GM12874 (cell line): ENCODE results near the gene XAB2.

Experiments used
- TF ChIP-seq, protein P1 (sequence below): IDR thresholded peaks from 2 replicates; pipeline ENCODE4 v1.5.1; 2011; ENCODE audit warnings: low read depth, mild to moderate bottlenecking, control low read depth, low read length, moderate library complexity; ENCODE audit not compliant: insufficient read depth

XAB2 gene

DNA sequence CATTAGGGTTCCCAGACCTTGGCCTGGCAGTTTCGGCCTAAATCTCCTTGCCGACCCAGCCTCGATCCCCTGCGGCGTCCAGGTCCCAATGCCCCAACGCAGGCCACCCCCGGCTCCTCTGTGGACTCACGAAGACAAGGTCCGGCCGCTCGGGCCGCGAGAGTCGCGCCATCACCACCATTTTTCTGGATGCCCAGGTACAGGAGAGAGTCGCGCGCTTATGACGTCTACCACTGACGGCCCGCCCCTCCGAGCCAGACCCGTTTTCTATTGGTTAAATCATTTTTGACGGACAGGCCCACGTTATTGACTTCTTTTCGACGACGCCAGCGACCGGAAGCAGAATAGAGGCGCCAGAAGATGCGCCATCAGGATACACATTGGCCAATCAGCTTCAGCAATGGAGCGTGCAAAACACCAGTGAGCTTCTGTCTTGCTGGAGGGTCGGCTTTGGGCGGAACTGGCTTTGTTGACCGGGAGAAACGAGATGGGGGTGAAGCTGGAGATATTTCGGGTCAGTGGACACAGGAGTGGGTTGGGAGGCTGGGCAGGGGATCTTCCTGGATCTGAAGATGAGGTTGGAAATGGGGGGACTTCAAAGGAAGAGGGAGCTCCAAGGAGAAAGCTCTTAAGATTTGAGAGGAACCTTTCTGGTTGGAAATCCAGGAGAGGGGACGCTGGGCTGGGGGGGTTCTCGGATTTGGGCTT lies at the start of gene XAB2, which contains the start of gene PET100:
XAB2 (minus strand) TSS at position 199 of the 708 bp plus-strand sequence; CDS start at position 181, 18 bp downstream.
PET100 (plus strand) TSS at position 447 of the 708 bp plus-strand sequence; CDS start at position 488, 41 bp downstream.
- TF ChIP-seq, protein P1, sequence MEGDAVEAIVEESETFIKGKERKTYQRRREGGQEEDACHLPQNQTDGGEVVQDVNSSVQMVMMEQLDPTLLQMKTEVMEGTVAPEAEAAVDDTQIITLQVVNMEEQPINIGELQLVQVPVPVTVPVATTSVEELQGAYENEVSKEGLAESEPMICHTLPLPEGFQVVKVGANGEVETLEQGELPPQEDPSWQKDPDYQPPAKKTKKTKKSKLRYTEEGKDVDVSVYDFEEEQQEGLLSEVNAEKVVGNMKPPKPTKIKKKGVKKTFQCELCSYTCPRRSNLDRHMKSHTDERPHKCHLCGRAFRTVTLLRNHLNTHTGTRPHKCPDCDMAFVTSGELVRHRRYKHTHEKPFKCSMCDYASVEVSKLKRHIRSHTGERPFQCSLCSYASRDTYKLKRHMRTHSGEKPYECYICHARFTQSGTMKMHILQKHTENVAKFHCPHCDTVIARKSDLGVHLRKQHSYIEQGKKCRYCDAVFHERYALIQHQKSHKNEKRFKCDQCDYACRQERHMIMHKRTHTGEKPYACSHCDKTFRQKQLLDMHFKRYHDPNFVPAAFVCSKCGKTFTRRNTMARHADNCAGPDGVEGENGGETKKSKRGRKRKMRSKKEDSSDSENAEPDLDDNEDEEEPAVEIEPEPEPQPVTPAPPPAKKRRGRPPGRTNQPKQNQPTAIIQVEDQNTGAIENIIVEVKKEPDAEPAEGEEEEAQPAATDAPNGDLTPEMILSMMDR = no peak

DNA sequence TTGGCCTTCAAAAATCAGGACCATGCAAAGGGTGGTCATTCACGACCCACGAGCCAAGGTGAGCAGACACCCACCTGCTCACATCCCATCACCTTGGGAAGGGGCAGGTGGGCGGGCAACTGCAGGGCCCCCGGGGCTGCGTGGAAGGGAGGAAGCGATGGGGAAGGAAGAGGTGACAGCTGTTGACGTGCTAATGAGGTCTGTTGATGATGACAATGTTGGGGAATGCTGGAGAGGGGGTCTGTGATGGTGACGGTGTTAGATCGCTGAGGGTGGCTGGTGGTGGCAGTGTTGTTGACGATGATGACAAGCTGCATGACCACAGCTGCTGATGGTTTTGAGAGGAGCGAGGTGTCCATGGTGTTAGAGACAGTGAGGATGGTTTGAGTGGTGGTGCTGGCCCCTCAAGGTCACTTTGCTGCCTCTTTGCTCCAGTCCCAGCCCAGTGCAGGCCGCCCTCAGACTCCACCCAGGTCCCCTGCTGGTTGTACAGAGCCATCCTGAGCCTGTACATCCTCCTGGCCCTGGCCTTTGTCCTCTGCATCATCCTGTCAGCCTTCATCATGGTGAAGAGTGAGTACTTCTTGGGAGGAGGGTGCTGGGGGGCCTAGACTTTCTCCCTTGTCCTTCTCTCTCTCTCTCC lies 48.4 kb upstream of the XAB2 start:
- TF ChIP-seq, protein P1 = 0 out of 2 replicates have a peak, but pooled peaks have one; percentile 10

DNA sequence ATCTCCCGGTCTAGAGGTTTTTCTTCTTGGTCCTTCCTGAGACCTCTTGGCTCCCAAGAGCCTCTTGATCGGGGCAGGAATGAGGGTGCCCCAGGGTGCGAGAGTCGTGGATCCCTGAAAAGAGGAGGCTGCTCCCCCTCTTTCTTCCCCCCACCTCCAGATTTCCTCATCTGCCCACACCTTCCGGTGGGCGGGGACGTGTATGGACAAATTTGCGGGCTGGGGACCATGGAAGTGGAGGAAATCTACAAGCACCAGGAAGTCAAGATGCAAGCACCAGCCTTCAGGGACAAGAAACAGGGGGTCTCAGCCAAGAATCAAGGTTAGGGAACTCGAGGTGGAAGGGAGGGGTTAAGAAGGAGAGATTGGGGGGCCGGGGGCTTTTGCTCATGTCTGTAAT lies 47.5 kb upstream of the XAB2 start, which contains the start of gene MCEMP1:
MCEMP1 (plus strand) TSS at position 237 of the 400 bp plus-strand sequence; CDS start at position 268, 31 bp downstream.
- TF ChIP-seq, protein P1 = no peak

DNA sequence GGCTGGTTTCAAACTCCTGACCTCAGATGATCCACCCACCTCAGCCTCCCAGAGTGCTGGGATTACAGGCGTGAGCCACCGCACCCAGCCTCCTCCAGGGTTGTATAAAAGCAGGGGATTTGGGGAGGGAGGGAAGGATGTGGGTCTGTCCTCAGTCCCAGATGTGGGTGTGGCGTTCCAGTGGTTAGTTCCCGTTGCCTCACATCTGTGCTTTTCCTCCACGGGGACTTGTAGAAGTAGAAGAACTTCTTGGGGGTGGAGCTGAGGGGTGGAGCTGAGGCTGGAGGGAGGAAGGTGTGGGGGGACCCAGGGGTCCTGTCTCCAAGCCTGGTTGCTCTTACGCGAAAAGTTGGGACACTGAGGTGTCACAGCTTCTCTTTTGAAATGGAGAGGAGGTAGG lies 47.0 kb upstream of the XAB2 start:
- TF ChIP-seq, protein P1 = no peak

DNA sequence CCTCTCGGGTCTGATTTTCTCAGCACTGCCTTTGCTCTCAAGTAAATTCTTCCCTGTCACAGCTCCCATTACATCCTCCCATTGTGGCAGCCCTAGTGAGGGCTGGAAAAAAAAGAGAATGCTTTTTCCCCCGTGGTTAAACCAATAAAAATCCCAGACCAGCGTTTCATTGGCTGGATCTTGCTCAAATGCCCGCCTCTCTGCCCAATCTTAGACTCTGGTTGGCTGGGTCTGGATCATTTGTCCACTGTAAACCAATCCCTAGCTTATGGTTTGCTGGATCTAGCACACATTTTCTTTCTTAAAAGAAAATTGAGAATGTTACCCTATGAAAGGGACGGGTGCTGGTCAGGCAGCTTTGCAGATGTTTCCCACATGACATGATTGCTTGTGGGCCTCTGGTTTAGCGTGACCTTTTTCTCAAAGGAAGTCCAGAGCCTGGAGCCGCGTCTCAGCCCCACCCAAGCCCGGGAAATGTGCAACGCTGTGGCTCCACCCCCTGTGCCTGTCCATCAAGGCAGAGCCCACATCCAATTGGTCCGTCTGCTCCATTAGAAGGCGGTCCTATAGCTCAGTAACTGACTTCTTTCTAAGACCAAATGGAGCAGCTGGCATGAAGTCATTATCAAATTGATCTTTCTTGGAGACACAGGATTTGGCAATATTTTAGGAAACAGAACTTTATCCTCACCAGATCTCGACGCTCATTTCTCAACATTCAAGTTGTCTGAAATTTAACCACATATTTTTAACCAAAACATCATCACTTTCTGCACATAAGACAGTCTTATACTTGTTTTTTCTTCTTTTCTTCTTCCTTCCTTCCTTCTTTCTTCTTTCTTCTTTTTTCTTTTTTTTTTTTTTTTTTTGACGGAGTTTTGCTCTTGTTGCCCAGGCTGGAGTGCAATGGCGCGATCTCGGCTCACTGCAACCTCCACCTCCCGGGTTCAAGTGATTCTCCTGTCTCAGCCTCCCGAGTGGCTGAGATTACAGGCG lies 45.0 kb upstream of the XAB2 start:
- TF ChIP-seq, protein P1 = no peak

DNA sequence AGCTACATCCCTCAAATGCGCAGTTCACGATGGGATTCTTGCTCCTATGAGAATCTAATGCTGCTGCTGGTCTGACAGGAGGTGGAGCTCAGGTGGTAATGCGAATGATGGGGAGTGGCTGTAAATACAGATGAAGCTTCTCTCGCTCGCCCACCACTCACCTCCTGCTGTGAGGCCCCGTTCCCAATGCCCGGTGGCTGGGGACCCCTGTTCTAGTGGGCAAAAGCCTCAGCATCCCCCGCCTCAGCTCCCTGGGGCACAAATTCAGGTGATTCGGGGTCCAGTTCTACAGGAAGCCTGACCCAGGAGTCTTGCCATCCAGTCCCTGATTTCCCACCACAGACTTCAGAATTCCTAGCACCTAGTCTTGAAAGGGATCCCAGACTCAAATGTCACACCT lies 43.2 kb upstream of the XAB2 start:
- TF ChIP-seq, protein P1 = no peak

DNA sequence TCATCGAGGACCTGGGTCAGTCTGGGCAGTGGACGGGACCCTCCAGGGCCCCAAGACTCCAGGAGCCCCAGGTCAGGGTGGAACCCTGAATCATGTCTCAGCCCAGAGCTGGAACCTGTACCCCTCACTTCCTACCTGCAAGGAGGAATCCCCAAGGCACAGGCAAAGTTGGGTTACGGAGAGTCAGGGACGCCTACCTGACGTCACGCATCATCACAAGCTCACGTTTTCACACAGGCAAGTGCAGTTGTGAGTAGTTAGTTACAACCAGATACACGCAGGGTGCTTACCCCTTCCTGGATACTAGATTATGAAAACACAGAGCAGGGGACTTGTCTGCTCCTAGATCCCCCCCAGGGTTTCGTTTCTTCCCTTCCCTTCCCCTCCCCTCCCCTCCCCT lies 41.4 kb upstream of the XAB2 start:
- TF ChIP-seq, protein P1 = no peak
